NK-92 (cell line): ENCODE results near the gene SPG21.

Source experiments
- DNase-seq: peaks from one replicate; lab custom pipeline; 2025; ENCODE audit not compliant: unreplicated experiment; lab: John Stamatoyannopoulos, UW

The SPG21 gene

GRCh38 chr15:64991536-64992135 lies 1.9 kb upstream of the SPG21 start:
- no peak for DNase-seq

DNA sequence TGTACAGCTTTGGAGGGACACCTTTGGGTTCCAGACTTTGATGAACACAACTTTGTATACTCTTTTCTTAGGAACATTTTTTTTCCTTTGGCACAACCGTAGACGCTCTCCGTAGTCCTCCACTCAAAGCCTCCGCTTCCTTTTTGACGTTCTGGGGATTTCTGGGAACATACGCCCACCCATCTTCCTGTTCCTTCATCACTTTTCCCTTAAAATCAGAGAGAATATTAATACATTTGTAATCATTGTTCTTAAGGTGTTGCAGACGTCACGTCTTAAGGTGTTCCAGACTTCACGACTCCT lies 405 bp upstream of the SPG21 start:
- no peak for DNase-seq

GRCh38 chr15:64987136-64987535 lies 2.6 kb downstream of the SPG21 start:
- no peak for DNase-seq

- DNase-seq = no peak
Observed at GRCh38 chr15:64985366-64986033, 4.2 kb downstream of the SPG21 start.

GRCh38 chr15:64982472-64982871 lies 7.2 kb downstream of the SPG21 start:
- DNase-seq = no peak

DNA sequence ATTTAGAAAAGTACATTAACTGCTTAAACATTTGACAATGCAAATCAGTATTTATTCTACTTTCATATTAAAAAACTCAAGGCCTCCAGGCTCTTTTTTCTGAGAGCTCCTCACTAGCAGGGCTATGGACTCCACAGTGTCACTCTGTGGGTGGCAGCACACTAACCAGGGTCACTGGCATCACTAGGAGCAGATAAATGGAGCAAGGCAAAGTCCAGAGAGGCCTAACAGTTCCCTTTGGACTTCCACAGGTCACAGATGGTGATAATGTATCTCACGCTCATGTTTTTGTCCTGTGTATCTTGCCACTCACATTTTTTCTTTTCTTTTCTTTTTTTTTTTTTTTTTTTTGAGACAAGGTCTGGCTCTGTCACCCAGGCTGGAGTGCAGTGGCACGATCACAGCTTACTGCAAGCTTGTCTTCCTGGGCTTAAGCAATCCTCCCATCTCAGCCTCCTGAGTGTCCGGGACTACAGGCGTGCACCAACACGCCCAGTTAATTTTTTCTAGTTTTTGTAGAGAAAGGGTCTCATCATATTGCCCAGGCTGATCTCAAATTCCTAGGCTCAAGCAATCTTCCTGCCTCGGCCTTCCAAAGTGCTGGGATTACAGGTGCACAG lies 7.8 kb downstream of the SPG21 start:
- DNase-seq = no peak

- DNase-seq = no peak
Observed at GRCh38 chr15:64979252-64979710, 10.4 kb downstream of the SPG21 start.

GRCh38 chr15:64975390-64975789 lies 14.3 kb downstream of the SPG21 start:
- no peak for DNase-seq

- DNase-seq = no peak
Observed at GRCh38 chr15:64970698-64971097, 19.0 kb downstream of the SPG21 start.

GRCh38 chr15:64969401-64969800 lies 20.3 kb downstream of the SPG21 start:
- DNase-seq = no peak

DNA sequence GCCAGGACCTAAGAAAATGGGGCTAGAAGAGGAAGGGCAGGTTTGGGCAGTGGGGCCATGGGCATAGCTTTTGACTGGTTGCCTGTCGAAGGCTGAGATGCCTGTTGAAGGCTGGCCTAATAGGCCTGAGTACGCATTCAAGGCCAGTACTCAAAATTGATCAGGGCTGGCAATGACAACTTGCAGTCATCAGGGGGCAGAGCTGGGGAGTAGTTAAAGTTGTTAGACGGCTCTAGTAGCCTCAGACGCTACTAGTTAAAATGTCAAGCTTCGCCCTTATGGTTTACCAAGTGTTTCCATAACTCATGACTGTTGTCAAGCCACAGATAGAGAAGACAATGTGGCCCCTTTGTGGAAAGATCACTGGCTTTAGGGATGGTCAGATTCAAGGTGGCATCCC lies 28.7 kb downstream of the SPG21 start:
- DNase-seq = no peak

DNA sequence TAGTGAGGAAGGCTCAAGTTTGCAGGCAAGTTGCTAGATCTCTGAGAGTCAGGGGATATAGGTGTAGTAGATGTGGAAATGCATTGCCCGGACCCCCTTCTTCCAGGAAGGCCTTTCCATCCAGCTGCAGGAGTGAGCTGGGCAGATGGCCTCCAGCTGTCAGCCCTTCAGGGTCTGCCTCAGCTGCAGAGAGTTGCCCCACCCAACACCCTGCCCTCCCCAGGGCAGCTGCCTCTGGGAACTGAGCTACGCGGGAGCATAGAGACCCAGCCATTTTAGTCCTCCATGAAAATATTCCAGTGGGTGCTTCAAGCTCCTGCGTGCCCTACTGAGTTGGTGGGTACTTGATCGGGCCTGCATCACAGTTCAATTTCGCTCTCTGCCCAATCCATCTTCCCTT lies 29.6 kb downstream of the SPG21 start:
- DNase-seq = no peak

DNA sequence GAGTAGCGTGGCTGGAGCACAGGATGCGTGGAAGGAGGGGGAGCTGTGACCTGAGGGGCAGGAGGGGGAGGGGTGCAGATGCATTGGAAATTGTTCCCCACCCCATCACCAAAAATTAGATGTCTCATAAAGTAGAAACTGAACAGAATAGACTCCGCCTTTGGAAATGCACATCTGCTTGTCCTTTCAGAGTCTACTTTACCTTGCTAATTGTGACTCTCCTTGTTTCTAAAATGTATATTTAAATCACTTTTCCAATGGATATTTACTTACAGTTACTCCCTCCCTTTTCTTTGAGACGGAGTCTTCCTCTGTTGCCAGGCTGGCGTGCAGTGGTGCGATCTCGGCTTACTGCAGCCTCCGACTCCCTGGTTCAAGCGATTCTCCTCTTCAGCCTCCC lies 30.6 kb downstream of the SPG21 start:
- DNase-seq = no peak

- DNase-seq = no peak
Observed at GRCh38 chr15:64954395-64954794, 35.3 kb downstream of the SPG21 start.

DNA sequence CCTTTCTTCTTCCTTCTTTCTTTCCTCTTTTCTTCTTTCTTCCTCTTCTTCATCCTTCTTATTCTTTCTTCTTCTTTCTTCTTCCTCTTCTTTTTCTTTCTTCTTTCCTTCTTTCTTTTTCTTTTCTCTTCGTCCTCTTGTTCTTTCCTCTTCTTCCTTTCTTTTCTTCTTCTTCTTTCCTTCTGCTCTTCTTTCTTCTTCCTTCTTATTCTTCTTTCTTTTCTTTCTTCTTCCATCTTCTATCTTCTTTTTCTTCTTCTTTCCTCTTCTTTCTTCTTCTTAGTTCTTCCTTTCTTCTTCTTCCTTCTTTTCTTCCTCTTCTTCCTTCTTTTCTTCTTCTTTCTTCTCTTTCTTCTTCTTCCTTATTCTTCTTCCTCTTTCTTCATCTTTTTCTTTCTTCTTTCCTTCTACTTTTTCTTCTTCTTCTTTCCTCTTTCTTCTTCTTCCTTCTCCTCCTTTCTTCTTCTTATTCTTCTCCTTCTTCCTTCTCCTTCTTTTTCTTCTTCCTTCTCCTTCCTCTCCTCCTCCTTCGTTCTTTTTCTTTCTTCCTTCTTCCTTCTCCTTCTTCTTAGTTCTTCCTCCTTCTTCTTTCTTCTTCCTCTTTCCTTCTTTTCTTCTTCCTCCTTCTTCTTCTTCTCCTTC lies 37.8 kb downstream of the SPG21 start:
- no peak for DNase-seq

DNA sequence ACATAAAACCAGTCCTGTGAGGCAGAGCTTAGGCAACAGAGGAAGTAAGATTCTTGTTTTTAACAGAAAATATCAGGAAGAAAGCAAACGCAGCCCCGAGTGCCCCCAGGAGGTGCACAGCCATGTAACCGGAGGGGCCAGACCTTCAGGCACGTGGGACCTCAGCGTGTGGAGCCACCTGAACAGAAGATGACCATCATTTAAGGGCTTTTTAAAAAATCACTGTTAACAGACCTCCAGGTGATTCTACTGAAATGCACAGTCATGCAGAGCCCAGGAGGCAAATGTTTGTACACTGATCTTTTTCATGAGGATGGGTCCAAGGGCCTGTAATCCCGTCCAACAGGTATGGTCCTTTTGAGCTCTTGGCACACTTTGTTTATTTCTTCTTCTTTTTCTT lies 38.8 kb downstream of the SPG21 start:
- DNase-seq = no peak

DNA sequence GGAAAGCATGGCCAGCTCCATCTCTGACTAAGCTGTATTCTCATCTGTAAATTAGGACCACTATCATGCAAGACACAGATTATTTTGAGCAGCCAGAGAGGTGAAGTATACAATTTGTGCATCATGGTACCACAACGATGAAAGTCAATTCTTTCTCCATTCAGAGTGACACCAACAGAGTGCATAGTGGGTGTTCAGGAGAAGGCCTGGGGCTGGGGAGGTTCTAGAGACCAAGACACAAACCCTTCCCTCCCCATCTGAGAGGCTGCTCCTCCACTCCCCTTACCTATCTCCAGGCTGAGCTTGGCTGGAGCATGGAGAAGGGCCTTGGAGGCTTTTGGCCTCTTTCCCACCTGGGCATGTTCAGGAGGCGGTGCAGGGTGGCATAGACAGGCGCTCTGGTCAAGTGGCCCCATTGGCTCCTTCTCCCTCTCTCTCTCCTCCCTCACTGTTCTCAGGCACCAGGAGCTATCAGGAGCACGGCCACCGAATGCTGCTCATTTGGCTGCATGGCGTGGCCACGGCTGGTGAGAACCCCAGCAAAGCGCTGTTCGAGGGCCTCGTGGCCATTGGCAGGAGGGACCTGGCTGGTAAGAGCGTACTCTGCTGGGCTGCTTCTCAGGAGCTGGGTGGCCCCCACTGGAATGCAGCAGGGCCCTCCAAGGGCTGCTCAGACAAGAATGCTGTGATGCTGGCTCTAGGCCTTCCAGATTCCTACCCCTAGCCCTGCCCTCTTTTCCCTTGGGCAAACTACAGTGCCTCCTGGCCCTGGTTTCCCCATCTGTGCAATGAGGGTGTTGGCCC lies 40.1 kb downstream of the SPG21 start:
- DNase-seq = no peak

GRCh38 chr15:64948916-64949315 lies 40.8 kb downstream of the SPG21 start:
- DNase-seq = no peak

- no peak for DNase-seq
Observed at GRCh38 chr15:64947211-64947610, 42.5 kb downstream of the SPG21 start.

- DNase-seq = no peak
Observed at GRCh38 chr15:64944961-64945360, 44.8 kb downstream of the SPG21 start.

- DNase-seq = no peak
Observed at GRCh38 chr15:64943512-64944225, 46.0 kb downstream of the SPG21 start.
